Activated CD4-positive, CD25-positive, alpha-beta regulatory T cell treated with anti-CD3 and anti-CD28 coated beads, Interleukin-2, amount 50 U/mL, for 16 hours (primary cell): ENCODE data around the gene ABCC3.
"Not testable (repeated sequence)": the region's sequence is repeated elsewhere in the genome, so short reads cannot be mapped to it uniquely, and the experiment has no call there.

Source experiments
- DNase-seq: peaks from one replicate; pipeline ENCODE4 v3.0.0-alpha.2; 2020; ENCODE audit warnings: low read depth, low spot score

The ABCC3 gene

DNA sequence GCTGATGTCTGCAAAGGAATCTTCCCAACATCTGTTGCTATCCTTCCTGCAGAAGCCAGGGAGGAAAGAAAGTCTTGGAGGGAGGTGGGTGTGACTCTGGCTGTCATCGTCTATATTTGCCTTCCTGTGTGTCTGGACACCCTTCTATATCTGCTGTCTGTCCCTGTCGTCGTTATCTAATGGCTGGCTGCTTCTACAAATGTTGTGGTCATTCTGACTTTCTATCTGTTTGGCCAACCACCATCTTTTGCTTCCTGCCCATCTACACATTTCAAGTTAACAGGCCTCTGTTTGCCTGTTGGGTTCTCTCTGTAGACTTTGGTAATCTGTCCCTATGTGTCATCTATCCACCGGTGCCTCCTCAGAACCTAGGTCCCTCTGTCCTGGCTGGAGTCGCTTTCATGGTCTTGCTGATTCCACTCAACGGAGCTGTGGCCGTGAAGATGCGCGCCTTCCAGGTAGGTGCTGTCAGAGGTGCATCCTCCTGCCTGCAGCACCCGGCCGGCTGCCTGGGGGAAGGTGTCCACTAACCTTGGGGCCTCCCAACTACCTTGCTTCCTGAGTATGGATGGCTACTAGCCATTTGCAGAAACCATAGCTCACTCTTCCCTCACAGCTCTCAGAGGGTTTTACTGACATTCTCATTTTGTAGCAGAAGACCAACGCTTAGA, 30.2 kb downstream of the ABCC3 start:
- no peak for DNase-seq

DNA sequence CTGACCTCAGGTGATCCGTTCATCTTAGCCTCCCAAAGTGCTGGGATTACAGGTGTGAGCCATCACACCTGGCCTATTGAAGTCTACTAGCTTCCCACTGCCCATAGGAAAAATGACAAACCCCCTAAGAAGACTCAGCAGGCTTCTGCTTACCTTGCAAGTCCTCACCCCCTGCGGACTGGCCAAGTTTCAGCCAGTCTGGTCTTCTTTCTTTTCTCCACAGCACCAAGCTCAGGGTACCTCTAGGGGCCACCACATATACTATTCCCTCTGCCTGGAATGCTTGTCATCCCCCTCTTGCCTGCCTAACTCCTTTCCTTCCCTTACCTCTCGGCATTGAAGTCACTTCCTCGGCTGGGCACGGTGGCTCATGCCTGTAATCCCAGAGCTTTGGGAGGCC, 31.2 kb downstream of the ABCC3 start:
- DNase-seq = no peak

DNA sequence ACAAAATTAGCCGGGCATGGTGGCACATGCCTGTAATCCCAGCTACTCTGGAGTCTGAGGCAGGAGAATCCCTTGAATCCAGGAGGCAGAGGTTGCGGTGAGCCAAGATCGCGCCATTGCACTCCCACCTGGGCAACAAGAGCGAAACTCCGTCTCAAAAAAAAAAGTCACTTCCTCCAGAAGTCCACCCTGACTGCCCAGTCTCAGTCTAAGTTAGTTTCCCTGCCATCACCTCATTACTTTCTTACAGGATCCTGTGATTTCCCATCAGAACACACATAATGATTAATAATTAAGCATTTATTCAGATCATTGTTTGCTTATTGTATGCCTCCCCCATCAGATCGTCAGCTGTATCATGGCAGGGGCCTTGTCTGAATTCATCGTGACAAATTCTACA, 31.6 kb downstream of the ABCC3 start:
- no peak for DNase-seq

DNA sequence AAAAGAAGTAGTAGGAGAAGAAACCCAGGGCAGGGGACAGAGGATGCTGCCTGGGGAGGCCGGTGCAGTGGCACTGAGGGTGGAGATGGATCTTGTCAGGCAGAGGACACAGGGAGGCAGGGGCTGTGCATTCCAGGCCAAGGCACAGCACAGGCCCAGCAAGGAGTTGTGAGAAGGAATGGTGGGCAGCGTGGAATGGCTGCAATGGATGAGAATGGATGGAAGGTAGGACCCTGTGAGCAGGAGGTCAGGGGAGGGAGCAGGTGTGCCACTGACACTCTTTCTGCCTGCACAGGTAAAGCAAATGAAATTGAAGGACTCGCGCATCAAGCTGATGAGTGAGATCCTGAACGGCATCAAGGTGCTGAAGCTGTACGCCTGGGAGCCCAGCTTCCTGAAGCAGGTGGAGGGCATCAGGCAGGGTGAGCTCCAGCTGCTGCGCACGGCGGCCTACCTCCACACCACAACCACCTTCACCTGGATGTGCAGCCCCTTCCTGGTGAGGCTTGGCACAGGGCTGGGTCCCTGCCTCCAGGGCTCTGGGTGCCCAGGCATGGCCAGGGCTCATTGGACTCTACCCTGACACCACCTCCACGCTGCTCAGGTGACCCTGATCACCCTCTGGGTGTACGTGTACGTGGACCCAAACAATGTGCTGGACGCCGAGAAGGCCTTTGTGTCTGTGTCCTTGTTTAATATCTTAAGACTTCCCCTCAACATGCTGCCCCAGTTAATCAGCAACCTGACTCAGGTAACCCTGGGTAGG, 32.8 kb downstream of the ABCC3 start:
- DNase-seq = no peak

DNA sequence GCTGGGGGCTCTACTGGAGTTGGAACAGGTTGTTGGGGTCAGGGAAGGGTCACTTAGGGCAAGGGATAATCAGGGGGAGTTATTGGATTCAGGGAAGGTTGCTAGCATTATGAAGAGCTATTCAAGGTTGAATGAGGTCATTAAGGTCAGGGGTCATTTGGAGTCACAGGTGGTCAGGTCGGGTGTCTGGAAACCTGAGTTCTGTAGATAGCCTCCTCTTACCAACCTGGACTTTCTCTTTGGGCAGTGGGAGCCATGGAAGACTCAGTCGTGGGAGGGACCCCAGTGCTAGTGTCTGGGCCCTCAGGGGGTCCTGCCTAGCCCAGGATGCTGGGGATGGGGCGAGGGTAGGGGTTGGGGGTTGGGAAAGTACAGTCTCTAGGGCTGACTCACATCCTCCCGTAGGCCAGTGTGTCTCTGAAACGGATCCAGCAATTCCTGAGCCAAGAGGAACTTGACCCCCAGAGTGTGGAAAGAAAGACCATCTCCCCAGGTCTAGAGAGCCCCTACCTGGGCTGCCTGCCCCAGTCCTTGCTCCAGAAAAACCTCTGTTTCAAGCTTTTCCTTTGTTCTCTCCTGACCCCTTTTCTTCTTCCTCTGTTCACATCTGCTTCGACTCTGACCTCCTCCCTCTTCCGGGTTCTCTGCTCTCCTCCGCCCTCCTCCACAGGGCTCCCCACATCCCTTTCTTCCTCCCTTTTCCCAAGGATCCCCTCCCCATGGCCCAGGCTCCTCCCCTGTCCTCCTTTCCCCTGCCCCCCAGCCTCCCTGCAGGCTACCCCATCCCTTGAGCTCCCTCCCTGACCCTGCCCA, 33.5 kb downstream of the ABCC3 start:
- no peak for DNase-seq

DNA sequence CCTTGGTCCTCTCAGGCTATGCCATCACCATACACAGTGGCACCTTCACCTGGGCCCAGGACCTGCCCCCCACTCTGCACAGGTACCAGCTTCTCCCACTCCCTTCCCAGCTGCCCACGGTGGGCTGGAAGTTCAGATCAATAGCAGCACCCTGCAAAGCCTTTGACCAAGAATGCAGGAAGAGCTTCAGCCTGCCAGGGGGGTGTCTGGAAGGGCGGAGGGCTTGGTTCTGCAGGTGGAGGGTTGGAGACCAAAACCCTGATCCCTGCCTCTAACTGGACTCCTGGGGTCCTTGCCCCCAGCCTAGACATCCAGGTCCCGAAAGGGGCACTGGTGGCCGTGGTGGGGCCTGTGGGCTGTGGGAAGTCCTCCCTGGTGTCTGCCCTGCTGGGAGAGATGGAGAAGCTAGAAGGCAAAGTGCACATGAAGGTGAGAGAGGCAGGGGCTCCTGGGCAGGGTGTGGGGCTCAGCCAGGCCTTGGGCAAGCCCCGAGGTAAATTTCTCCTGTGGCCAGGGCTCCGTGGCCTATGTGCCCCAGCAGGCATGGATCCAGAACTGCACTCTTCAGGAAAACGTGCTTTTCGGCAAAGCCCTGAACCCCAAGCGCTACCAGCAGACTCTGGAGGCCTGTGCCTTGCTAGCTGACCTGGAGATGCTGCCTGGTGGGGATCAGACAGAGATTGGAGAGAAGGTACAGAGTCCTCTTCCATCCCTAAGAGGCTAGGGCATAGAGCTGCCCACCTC, 34.3 kb downstream of the ABCC3 start:
- DNase-seq = no peak

DNA sequence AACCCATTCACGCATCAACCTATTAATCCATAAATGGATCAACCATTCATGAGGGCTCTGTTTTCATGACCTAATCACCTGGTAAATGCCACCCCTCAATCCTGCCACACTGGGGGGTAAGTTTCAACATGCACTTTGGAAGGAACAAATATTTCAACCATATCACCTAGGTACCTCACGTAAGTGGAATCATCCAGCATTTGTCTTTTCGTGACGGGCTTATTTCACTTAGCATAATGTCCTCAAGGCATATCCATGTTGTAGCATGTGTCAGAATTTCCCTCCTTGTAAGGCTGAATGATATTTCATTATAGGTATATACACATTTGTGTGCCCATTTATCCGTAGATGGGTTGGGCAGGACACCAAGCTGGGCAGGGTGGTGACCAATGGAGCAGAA, 37.4 kb downstream of the ABCC3 start:
- DNase-seq = no peak

DNA sequence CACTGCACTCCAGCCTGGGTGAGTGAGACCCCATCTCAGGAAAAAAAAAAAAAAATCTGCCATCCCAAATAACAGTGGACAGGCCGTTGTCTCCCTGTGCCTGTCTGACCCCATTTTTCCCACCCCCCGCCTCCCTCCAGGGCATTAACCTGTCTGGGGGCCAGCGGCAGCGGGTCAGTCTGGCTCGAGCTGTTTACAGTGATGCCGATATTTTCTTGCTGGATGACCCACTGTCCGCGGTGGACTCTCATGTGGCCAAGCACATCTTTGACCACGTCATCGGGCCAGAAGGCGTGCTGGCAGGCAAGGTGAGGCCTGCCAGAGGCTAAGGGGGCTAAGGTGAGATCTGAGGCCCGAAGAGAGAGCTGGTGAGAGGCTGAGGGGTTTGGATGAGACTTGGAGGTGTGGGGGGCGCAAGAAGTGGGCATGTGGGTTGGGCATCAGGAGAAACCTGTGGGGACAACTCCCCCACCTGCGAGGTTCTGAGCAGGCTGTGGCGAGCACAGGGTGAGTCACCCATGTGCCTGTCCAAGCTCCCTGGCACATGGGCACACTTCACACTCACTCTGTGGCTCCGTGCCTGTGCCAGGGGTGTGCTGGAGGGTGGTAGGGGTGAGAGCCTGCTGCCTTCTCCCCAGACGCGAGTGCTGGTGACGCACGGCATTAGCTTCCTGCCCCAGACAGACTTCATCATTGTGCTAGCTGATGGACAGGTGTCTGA, 38.3 kb downstream of the ABCC3 start:
- no peak for DNase-seq

DNA sequence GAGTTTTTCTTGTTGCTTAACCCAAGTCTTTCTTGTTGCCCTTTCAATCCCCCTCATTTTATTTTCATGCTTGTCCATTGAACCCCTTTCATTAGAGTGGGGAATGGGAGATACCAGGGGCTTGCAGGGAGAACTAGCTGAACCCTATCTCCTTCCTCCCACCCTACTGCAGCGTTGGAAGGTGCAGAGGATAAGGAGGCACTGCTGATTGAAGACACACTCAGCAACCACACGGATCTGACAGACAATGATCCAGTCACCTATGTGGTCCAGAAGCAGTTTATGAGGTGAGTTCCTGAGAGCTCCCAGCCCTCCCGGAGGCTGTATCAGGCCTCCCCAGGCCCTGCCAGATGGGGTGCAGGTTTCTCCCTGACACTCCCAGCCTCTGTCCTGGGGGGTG, 40.5 kb downstream of the ABCC3 start:
- no peak for DNase-seq

DNA sequence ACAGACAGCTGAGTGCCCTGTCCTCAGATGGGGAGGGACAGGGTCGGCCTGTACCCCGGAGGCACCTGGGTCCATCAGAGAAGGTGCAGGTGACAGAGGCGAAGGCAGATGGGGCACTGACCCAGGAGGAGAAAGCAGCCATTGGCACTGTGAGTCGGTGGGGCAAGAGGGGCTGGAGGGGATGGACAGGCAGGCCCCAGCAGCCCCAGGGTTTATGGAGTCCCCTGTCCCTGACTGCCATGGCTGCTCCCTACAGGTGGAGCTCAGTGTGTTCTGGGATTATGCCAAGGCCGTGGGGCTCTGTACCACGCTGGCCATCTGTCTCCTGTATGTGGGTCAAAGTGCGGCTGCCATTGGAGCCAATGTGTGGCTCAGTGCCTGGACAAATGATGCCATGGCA, 40.9 kb downstream of the ABCC3 start:
- no peak for DNase-seq

DNA sequence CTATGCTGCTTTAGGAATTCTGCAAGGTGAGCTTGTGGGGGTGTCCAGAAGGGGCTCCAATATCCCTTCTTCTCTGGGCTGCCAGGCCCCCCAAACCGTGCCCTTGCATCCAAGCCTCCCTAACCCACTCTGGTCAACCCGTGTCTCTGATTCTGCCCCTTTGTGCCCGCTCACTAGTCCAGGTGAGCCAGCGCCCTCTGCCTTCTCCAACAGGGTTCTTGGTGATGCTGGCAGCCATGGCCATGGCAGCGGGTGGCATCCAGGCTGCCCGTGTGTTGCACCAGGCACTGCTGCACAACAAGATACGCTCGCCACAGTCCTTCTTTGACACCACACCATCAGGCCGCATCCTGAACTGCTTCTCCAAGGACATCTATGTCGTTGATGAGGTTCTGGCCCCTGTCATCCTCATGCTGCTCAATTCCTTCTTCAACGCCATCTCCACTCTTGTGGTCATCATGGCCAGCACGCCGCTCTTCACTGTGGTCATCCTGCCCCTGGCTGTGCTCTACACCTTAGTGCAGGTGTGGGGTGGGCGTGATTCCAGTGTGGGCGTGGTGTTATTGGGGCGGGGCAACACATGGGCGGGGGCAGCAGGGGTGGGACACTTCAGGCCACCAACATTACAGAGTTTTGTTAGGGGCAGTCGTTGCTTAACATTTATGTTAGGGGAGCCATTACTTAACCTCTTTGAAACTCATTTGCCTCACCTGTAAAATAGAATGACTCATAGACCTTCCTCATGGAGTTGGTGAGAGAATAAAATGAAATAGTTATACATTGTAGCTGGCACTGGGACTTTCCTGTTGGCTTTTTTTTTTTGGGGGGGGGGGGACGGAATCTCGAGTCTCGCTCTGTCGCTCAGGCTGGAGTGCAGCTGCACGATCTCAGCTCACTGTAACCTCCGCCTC, 41.6 kb downstream of the ABCC3 start:
- DNase-seq = no peak

DNA sequence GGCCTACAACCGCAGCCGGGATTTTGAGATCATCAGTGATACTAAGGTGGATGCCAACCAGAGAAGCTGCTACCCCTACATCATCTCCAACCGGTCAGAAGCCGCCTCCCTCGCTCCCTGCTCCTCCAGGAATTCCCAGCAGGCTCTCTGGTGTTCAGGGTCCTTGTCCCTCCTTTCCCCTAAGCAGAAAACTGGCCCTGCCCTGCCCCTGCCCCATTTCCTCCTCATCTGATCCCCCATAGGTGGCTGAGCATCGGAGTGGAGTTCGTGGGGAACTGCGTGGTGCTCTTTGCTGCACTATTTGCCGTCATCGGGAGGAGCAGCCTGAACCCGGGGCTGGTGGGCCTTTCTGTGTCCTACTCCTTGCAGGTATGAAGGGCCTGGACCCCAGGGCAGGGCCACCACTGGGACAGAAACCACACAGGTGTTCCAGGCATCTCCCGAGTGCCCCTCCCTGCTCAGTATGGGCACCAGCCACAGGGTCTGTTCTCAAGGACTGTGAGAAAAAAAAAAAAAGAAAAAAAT, 43.2 kb downstream of the ABCC3 start:
- no peak for DNase-seq

DNA sequence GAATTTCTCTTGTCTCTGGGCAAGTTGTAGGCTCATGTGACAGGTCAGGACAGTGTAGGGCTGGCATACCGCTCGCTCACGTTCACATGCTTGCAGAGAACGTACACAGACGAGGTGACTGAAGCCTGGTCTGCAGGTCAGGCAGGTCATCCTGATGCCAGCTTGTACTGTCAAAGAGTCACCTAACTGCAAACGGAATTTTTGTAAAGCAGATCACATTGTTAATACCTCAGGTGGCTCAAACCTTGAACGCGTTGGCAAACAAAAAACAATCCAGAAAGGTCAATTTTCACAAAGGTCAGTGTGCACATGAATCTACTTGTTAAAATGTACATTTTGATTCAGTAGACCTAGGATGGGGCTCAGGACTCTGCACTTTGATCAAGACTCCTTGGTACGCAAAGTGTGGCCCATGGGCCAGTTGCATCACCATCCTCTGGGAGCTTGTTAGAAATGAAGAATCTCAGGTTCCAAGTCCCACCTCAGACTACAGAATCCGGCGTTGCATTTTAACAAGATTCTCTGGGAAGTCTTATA, 44.4 kb downstream of the ABCC3 start:
- DNase-seq = no peak

DNA sequence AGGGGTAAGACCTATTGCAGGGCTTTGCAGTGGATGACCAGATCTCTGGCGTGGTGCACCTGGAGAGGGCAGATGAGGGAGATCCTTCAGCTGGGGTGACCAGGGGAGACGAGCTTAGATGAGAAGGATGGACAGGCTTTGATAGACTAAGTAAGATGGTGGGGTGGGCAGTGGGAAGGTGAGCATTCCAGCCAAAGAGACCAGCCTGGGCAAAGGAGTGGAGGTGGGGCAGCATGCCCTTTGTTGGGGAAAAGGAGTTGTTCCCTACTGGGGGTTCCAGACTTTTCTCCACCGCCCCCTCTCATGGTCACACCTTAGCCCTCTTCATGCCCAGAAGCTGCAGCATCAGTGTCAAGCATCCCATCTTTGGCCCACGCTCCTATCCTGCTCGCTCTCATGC, 45.4 kb downstream of the ABCC3 start:
- DNase-seq = no peak

DNA sequence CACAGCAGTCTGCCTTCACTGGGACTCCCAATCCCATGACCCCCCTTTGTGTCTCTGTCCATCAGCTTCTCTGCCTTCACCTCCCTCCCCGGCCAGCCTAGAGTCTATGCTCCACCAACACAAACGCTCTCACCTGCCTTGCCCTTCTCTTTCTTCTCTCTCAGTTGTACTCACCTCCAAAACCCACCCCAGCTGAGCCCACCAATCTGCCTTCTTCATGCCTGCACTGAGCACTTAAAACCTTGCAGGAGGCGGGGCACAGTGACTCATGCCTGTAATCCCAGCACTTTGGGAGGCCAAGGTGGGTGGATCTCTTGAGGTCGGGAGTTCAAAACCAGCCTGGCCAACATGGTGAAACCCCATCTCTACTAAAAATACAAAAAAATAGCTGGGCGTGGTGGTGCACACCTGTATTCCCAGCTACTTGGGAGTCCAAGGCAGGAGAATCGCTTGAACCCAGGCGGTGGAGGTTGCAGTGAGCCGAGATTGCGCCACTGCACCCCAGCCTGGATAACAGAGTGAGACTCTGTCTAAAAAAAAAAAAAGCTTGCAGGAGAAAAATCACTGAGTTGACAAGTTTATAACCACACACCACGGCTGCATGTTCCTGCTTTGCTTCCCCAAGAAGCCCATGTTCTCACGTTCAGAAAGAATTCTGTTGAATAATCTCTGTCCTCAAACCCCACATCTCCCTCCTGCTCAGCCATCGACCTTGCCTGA, 46.0 kb downstream of the ABCC3 start:
- DNase-seq = not testable (repeated sequence)

DNA sequence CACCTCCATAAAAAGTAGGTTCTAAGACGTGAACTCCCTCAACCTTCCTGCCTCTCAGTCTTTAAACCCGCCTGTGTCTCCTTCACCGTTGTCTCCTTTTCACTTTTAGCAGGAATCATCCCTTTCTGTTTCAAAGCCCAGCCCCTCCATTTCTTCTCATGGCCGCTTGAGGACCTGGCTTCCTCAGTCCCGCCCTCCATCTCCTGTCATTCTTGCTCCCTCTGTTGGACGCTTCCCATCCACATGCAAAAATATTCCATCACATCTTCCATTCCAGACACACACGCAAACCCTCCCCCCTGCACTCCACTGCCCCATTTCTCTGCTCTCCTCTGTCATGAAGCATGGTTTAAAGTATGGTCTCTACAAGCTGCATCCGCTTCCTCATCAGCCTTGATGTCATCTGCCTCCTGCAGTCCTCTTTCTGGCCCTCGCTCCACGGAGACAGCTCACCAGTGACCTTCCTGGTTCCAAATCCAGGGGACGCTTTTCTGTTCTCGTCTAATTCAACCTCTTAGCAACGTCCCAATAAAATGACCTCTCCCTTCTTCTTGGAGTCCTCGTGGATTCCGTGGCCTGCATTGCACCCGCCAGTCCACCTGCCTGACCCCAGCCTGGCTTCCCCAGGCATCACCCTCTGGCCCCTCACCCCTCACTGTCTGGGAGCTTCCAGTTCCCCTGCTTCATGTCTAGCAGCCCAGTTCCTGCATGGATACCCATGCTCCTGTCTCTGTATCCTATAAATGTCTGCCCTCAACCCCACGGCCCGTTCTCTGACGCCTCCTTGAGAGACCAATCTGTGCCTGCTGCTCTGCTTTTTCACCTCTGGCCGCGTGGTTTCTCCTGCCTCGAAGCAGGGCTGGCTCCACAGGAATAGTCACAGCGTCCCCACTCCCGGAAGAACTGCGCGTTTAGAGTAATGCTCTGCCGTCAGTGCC, 46.9 kb downstream of the ABCC3 start:
- DNase-seq = no peak

DNA sequence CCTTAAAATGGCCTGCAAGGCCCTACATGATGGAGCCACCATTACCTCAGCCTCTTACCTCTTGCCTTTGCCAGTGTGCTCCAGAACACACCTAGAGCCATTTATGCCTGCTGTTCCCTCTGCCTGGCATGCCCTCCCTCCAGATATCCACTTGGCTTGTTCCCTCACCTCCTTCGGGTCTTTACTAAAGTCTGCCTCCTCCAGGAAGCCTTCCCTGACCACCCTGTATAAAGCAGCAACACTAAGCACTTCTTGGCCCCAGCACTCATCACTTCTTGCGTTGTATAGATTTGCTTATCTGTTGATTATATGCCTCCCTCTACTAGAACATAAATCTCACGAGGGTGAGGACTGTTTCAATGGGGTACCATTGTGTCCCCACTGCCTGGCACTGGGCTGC, 47.8 kb downstream of the ABCC3 start:
- DNase-seq = no peak

DNA sequence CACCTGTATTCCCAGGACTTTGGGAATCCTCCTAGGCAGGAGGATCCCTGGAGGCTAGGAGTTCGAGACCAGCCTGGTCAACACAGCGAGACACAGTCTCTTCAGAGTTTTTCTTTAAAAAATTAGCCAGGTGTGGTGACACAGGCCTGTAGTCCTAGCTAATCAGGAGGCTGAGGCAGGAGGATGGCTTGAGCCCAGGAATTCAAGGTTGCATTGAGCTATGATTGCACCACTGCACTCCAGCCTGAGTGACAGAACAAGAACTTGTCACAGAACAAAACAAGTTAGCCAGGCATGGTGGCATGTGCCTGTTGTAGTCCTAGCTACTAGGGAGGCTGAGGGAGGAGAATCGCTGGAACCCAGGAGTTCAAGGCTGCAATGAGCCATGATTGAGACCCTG, 48.3 kb downstream of the ABCC3 start:
- DNase-seq = no peak
